Measurements from ENCODE around the gene PTGS2.

Gene PTGS2

GRCh38 chr1:186623551-186623950 lies 56.7 kb downstream of the PTGS2 start:
- no peak overlapping the region for H4K12ac ChIP-seq (ENCODE audit: low read depth, low read length)
- H3K23ac ChIP-seq (ENCODE audit: low read length): no peak overlapping the region
- H3K27me3 ChIP-seq (ENCODE audit: insufficient read depth, low read length): no peaks in the 10 kb centered on the region
- no peak overlapping the region for H3K14ac ChIP-seq (ENCODE audit: low read length)
- no peaks in the 10 kb centered on the region for H3K36me3 ChIP-seq (ENCODE audit: control insufficient read depth in 1 of 2, insufficient read depth in 2 of 2, low read length in 2 of 2)
- no peak overlapping the region for H4K8ac ChIP-seq (ENCODE audit: low read depth, low read length)
- no peak overlapping the region for H3K4ac ChIP-seq (ENCODE audit: low read depth, low read length)
- H3K4me1 ChIP-seq (ENCODE audit: control insufficient read depth in 1 of 2, insufficient read depth in 2 of 2, low read length in 2 of 2): no peaks in the 10 kb centered on the region
- H4K91ac ChIP-seq (ENCODE audit: low read depth, low read length): no peak overlapping the region
- no peaks in the 10 kb centered on the region for H3K9me3 ChIP-seq (ENCODE audit: insufficient read depth, low read depth, low read length)
- WGBS (ENCODE audit: extremely low coverage, insufficient coverage, insufficient read length): no CpG with 5 or more reads among the region's 6 CpGs
- H2BK120ac ChIP-seq (ENCODE audit: insufficient read depth, low read length, poor library complexity): no peak overlapping the region
- H3K27ac ChIP-seq (ENCODE audit: low read depth, low read length): no peak overlapping the region
- H2BK5ac ChIP-seq (ENCODE audit: low read depth, low read length, poor library complexity): no peak overlapping the region
- no peak overlapping the region for H3K9ac ChIP-seq (ENCODE audit: low read length)
- DNase-seq: no peak
- H3K79me2 ChIP-seq (ENCODE audit: control insufficient read depth, insufficient read depth, low read length, poor library complexity): no peaks in the 10 kb centered on the region
- no peak overlapping the region for H3K4me2 ChIP-seq (ENCODE audit: low read length)
- H3K79me1 ChIP-seq (ENCODE audit: low read length): no peaks in the 10 kb centered on the region
- H2AK5ac ChIP-seq (ENCODE audit: low read length): no peak overlapping the region
- no peak overlapping the region for H2AFZ ChIP-seq (ENCODE audit: insufficient read depth, low read length, poor library complexity)
- H3K4me3 ChIP-seq (ENCODE audit: low read depth, low read length): no peak overlapping the region
- H2BK12ac ChIP-seq (ENCODE audit: low read length): no peak overlapping the region
- H3K18ac ChIP-seq (ENCODE audit: low read length): no peak overlapping the region
